ENCODE measurements around the gene TCAP.

Gene TCAP

GRCh38 chr17:39664581-39665561 lies at the start of gene TCAP:
TCAP (plus strand) TSS chr17:39665349; CDS start chr17:39665360, 11 bp downstream.
- no peak for DNase-seq

GRCh38 chr17:39615434-39615833 lies 49.7 kb upstream of the TCAP start:
- DNase-seq = no peak

GRCh38 chr17:39617100-39617445 lies 48.1 kb upstream of the TCAP start:
- no peak for DNase-seq

GRCh38 chr17:39617446-39618245 lies 47.5 kb upstream of the TCAP start:
- DNase-seq = peak; percentile 84

- no peak for DNase-seq
These were observed 46.8 kb upstream of the TCAP start for GRCh38 chr17:39618246-39618913.

- DNase-seq = no peak
These were observed 46.0 kb upstream of the TCAP start for GRCh38 chr17:39618956-39619785.

- DNase-seq = no peak
These were observed 45.4 kb upstream of the TCAP start for GRCh38 chr17:39619786-39620101.

GRCh38 chr17:39621523-39622379 lies 43.4 kb upstream of the TCAP start:
- peak; percentile 100 for DNase-seq

- no peak for DNase-seq
These were observed 42.7 kb upstream of the TCAP start for GRCh38 chr17:39622380-39623006.

- DNase-seq = peak; percentile 96
These were observed 41.7 kb upstream of the TCAP start for GRCh38 chr17:39623356-39623950.

- DNase-seq = no peak
These were observed 40.8 kb upstream of the TCAP start for GRCh38 chr17:39624313-39624712.

GRCh38 chr17:39625198-39625785 lies 39.9 kb upstream of the TCAP start:
- DNase-seq = no peak

- DNase-seq = peak; percentile 61
These were observed 38.7 kb upstream of the TCAP start, which contains the start of gene PPP1R1B for GRCh38 chr17:39626171-39627046. PPP1R1B (plus strand) TSS chr17:39626952; CDS start chr17:39627393, 441 bp downstream.

- no peak for DNase-seq
These were observed 38.0 kb upstream of the TCAP start for GRCh38 chr17:39627047-39627711.

- no peak for DNase-seq
These were observed 37.2 kb upstream of the TCAP start for GRCh38 chr17:39627712-39628516.

GRCh38 chr17:39628655-39629493 lies 36.3 kb upstream of the TCAP start:
- DNase-seq = no peak

GRCh38 chr17:39629494-39629880 lies 35.7 kb upstream of the TCAP start:
- no peak for DNase-seq
